Common myeloid progenitor, CD34-positive (primary cell): Measurements from ENCODE around the gene ATG10.
A peak's percentile ranks its signal among the peaks of the same experiment; 100 is the strongest.

Experiments
- CTCF ChIA-PET: fragments of 350-600 bp; sonication (Branson Sonifier 250); formaldehyde crosslinking; loops from one replicate; lab custom pipeline; 2021; ENCODE audit warnings: antibody characterized with exemption; lab: Charles Lee
- POLR2A ChIA-PET: fragments of 350-600 bp; sonication (Branson Sonifier 250); formaldehyde crosslinking; loops from one replicate; lab custom pipeline; 2021; ENCODE audit warnings: antibody characterized with exemption; lab: Charles Lee
- DNase-seq, 3 donors: peaks; one replicate each; pipeline versions ENCODE4 v3.0.0 to v3.0.0-alpha.2; 2013
- H3K27ac ChIP-seq, 2 experiments: 1 replicate in 1 of 2; 2 replicates in 1 of 2; pipeline ENCODE4 v1.7.0; 2013; ENCODE audit warnings: inconsistent platforms in 2 of 2, low read length in 2 of 2, mild to moderate bottlenecking in 2 of 2, low read depth in 1 of 2, moderate library complexity in 1 of 2; ENCODE audit not compliant: severe bottlenecking in 2 of 2, insufficient read depth in 1 of 2, poor library complexity in 1 of 2
- H3K27me3 ChIP-seq, 5 experiments: replicated peaks in 2 of 5; 1 replicate in 3 of 5; 2 replicates in 2 of 5; pipeline versions ENCODE4 v1.6.1 to v1.7.0; 2013; ENCODE audit warnings: low read length in 4 of 5, mild to moderate bottlenecking in 2 of 5, moderate library complexity in 2 of 5, inconsistent platforms in 1 of 5; ENCODE audit not compliant: insufficient read depth in 5 of 5, control insufficient read depth in 4 of 5
- H3K36me3 ChIP-seq, 4 experiments: 1 replicate in 2 of 4; 2 replicates in 2 of 4; pipeline versions ENCODE4 v1.6.1 to v1.7.0; 2013; ENCODE audit warnings: low read length in 3 of 4, control low read depth in 1 of 4, mild to moderate bottlenecking in 1 of 4; ENCODE audit not compliant: control insufficient read depth in 4 of 4, insufficient read depth in 4 of 4
- H3K4me1 ChIP-seq, 4 experiments: 1 replicate in 3 of 4; 2 replicates in 1 of 4; pipeline versions ENCODE4 v1.6.1 to v1.7.1; 2013; ENCODE audit warnings: low read length in 3 of 4, mild to moderate bottlenecking in 3 of 4, control low read depth in 1 of 4, inconsistent platforms in 1 of 4, moderate library complexity in 1 of 4; ENCODE audit not compliant: control insufficient read depth in 4 of 4, insufficient read depth in 4 of 4; ENCODE audit errors: control extremely low read depth in 1 of 4
- H3K4me3 ChIP-seq, 7 experiments: 1 replicate in 4 of 7; 2 replicates in 3 of 7; pipeline versions ENCODE4 v1.5.1 to v1.7.0; 2013; ENCODE audit warnings: mild to moderate bottlenecking in 7 of 7, low read length in 6 of 7, moderate library complexity in 6 of 7, inconsistent platforms in 2 of 7, low read depth in 2 of 7, control low read depth in 1 of 7; ENCODE audit not compliant: insufficient read depth in 4 of 7, control insufficient read depth in 1 of 7; ENCODE audit errors: extremely low read depth in 1 of 7
- H3K9me3 ChIP-seq, 5 experiments: 1 replicate in 4 of 5; 2 replicates in 1 of 5; pipeline versions ENCODE4 v1.6.1 to v1.7.1; 2013; ENCODE audit warnings: low read length in 4 of 5, mild to moderate bottlenecking in 2 of 5, inconsistent platforms in 1 of 5, low read depth in 1 of 5, moderate library complexity in 1 of 5; ENCODE audit not compliant: control insufficient read depth in 4 of 5, insufficient read depth in 2 of 5; ENCODE audit errors: control extremely low read depth in 1 of 5
- WGBS: methylation state at CpG from one replicate; pipeline ENCODE4 v1.1.5; 2013; ENCODE audit not compliant: insufficient coverage; 5-methylcytosine and 5-hydroxymethylcytosine counted together

ATG10 gene

DNA sequence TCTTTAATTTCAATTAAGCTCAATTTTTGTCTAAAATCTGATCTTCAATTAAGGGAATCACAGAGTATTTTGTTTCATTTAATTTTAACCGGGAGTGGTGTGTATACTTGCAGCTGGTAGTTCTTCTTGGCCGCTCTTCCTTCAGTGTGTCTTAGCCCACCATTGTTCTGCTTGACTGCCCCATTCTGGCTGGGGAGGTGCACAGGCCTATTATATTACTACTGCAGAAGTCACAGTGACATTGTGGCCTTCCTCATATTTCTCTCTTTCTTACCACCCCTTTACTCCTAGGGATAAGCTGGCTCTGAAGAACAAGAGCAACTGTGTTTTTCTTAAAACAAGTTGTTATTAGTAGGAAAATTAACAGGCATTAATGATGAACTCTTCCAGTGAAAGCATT, 123.7 kb downstream of the ATG10 start:
- no peak overlapping the region for H3K4me3 ChIP-seq
- H3K27ac ChIP-seq, result no peak overlapping the region
- peaks cover 0 to 6% (median 4%) of the 10 kb centered on the region in 4 experiments for H3K4me1 ChIP-seq
- no peaks in the 10 kb centered on the region for H3K27me3 ChIP-seq
- 100% methylated on average over 1 of the region's 2 CpGs for WGBS
- POLR2A ChIA-PET, result interaction anchor here (0.6 kb wide), 1 partner anchor 490 kb away, joined by 3 read pairs; no protein-coding TSS in a partner anchor
- CTCF ChIA-PET, result interaction anchor here (1.0 to 1.6 kb wide), 4 partner anchors 9 to 242 kb away, joined by 3 read pairs; no protein-coding TSS in a partner anchor
- peaks cover 2 to 24% (median 8%) of the 10 kb centered on the region in 5 experiments for H3K9me3 ChIP-seq
- no peak for DNase-seq
- peaks cover 2 to 8% (median 2%) of the 10 kb centered on the region in 4 experiments for H3K36me3 ChIP-seq

DNA sequence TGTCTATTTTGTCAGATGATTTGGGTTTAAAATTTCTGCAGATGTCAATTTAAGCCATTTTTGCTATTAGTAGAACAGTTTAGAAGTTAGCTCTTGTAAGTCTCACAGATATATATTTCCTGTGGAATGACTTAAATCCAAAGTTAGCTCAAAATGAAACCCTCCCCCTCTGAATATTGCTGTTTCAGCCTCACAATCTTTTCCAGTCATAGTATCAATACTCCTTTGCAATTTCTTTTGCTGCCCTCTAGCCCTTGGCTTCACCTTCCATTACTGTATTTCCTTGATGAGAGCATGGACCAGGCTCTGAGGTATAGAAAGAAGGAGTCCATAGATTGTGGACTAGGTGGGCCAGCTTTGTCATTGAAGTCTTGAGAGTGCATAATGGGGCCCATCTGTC, 124.4 kb downstream of the ATG10 start:
- H3K36me3 ChIP-seq, result peaks cover 2 to 7% (median 2%) of the 10 kb centered on the region in 4 experiments
- ChIA-PET CTCF (interaction anchor here (0.6 to 1.5 kb wide), 2 partner anchors 11 to 70 kb away, joined by 3 read pairs; no protein-coding TSS in a partner anchor), POLR2A (no interaction called here)
- no peaks in the 10 kb centered on the region for H3K27me3 ChIP-seq
- no peak overlapping the region for H3K4me3 ChIP-seq
- DNase-seq, result no peak
- H3K4me1 ChIP-seq, result peaks cover 0 to 13% (median 9%) of the 10 kb centered on the region in 4 experiments
- no peak overlapping the region for H3K27ac ChIP-seq
- H3K9me3 ChIP-seq, result peaks cover 2 to 23% (median 7%) of the 10 kb centered on the region in 5 experiments

DNA sequence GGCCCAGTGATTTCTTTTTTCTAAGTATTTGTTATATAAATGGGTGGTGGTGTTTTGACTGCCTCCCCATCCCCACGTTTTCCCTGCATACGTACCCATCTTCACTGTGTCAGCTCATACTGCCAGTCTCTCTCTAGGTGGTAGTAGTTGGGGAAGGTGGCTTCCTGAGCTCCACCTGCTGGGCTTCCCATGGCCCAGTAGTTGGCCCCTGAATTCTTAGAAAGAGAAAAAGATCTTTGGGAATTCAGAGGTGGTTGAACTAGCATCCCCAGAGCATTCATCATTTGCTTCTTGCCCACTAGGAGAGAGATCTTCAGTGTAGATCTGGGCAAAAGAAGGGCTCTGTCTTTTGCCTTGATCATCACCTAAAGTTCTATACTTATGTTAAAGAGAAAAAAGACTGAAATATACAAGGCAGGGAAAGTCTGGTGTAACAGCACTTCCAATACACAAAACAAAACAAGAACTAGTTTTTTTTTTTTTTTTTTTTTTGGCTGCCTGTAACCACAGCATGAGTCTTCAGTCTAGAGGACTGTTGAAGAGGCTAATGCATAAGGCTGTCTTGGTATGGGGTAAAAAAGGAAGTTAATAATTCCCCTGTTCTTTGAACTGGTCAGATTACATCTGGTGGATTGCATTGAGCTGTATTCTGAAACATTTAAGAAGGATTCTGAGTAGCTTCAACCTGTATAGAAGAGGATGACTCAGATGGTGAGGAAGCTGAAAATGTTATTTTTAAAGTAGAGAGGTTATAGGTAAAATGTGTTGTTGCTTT, 128.7 kb downstream of the ATG10 start:
- ChIA-PET CTCF (interaction anchor here (0.7 to 1.3 kb wide), 3 partner anchors 12 to 72 kb away, joined by 3 to 4 read pairs (median 3); no protein-coding TSS in a partner anchor), POLR2A (no interaction called here)
- H3K36me3 ChIP-seq, result no peaks in the 10 kb centered on the region
- peak overlapping the region in 1 of 7 experiments; percentile 14 for H3K4me3 ChIP-seq
- peak; percentile 67 to 95 (median 91) for DNase-seq
- peaks cover 0 to 20% (median 14%) of the 10 kb centered on the region in 4 experiments for H3K4me1 ChIP-seq
- no peaks in the 10 kb centered on the region for H3K9me3 ChIP-seq
- H3K27me3 ChIP-seq, result no peaks in the 10 kb centered on the region
- no CpG with 5 or more reads among the region's 2 CpGs for WGBS
- H3K27ac ChIP-seq, result peak overlapping the region in 1 of 2 experiments; percentile 59

DNA sequence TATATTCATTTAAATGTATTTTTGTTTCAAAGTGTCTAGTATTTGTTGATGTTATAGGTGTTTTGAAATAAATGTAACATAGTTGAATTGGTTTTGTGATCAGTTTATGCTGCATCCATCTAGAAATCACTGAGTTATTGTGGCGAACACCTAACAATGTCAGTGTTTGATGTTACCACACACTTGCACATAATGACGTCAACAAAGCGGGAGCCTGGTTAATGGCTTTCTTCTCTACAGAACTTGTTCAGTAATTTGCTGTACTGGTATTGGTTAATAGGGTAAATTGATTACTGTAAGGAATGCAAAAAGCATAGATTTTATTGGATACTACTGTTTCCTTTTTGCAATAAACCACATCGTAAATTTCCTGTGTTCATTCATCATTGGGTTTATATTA, 133.0 kb downstream of the ATG10 start:
- H3K36me3 ChIP-seq, result peaks cover 0 to 3% (median 0%) of the 10 kb centered on the region in 4 experiments
- no peak overlapping the region for H3K4me3 ChIP-seq
- no peak overlapping the region for H3K27ac ChIP-seq
- no peaks in the 10 kb centered on the region for H3K27me3 ChIP-seq
- ChIA-PET CTCF (interaction anchor here (0.6 to 3.9 kb wide), 4 partner anchors 9 to 441 kb away, joined by 3 to 29 read pairs (median 3); no protein-coding TSS in a partner anchor), POLR2A (no interaction called here)
- no peaks in the 10 kb centered on the region for H3K9me3 ChIP-seq
- no CpG with 5 or more reads among the region's 4 CpGs for WGBS
- DNase-seq, result no peak
- peaks cover 4 to 42% (median 21%) of the 10 kb centered on the region in 4 experiments for H3K4me1 ChIP-seq

DNA sequence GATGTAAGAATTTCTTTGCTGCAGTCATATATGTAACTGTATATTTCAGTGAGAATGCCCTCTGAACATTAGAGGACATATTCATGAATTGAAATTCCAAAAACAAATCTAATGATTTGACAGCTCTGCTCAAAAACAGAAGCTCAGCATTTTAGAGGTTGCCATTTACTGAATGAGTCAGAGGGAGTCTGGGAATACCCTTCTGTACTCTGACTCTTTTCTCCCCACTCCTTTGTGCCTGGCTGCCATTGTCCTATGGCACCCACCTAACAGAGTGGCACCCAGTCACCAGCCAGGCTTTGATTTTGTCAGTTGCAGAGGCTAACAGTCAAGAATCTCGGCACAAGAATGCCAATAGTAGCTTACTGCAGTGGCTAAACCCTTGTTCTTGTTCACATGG, 133.6 kb downstream of the ATG10 start:
- H3K36me3 ChIP-seq, result peaks cover 0 to 3% (median 0%) of the 10 kb centered on the region in 4 experiments
- H3K4me1 ChIP-seq, result peaks cover 4 to 39% (median 17%) of the 10 kb centered on the region in 4 experiments
- DNase-seq, result peak in 2 of 3 donors; percentile 48 to 60
- no peaks in the 10 kb centered on the region for H3K27me3 ChIP-seq
- H3K9me3 ChIP-seq, result no peaks in the 10 kb centered on the region
- no CpG with 5 or more reads among the region's 1 CpG for WGBS
- H3K27ac ChIP-seq, result no peak overlapping the region
- H3K4me3 ChIP-seq, result no peak overlapping the region
- ChIA-PET CTCF (interaction anchor here (0.6 to 3.9 kb wide), 7 partner anchors 10 to 683 kb away, joined by 3 to 29 read pairs (median 3); no protein-coding TSS in a partner anchor), POLR2A (no interaction called here)

DNA sequence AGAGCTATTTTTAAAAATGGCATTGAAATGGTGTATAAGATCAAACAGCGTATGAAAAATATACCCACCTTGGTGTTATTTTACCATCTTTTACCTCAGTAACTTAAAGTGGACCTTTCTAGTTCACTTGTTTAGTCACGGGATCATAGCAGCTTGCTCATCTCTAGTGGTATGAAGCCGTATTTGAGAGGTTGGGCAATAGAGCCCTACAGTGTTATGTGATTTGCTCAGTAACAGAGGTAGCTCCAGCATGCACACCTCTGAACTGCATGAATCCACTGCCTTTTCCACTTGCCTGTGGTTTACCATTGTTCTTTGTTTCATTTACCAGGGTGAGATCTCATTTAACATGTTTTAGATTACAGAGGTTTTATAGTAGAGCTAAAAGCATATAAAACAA, 134.4 kb downstream of the ATG10 start:
- CTCF ChIA-PET, result interaction anchor here (0.8 to 3.9 kb wide), 15 partner anchors 9 to 684 kb away, joined by 3 to 29 read pairs (median 3); no protein-coding TSS in a partner anchor
- peak in 2 of 3 donors; percentile 21 to 35 for DNase-seq
- Histone ChIP-seq H3K27me3 (no peaks in the 10 kb centered on the region), H3K4me1 (peaks cover 4 to 33% (median 11%) of the 10 kb centered on the region in 4 experiments), H3K4me3 (peak overlapping the region in 1 of 7 experiments; percentile 26), H3K27ac (no peak overlapping the region), H3K36me3 (peaks cover 0 to 3% (median 0%) of the 10 kb centered on the region in 4 experiments), H3K9me3 (no peaks in the 10 kb centered on the region)
- POLR2A ChIA-PET, result no interaction called here
- 93% methylated on average over 2 of the region's 3 CpGs for WGBS
